Measurements from ENCODE around the gene DSG1. TPM values are rescaled to one million over a fixed set of nuclear protein-coding genes. Genes with fewer than 3 reads are reported as not detected.

DSG1 gene
- total RNA-seq, 3 donors from 2014 or later (not counting 1 experiment from before 2014, with no cell fraction given): not detected

- ATAC-seq: no peak
- H3K27me3 Mint-ChIP-seq (ENCODE audit: low read depth in 2 of 2): no peaks in the 10 kb centered on the region
- TF ChIP-seq CTCF (IDR thresholded peaks at IDR 0.05): no peak
- no peak overlapping the region for H3K27ac Mint-ChIP-seq
- no peak for DNase-seq
- WGBS (ENCODE audit: insufficient coverage): 89% methylated on average over 4 of the region's 5 CpGs
- H3K4me1 Mint-ChIP-seq: no peaks in the 10 kb centered on the region
- H3K4me3 Mint-ChIP-seq: no peak overlapping the region
- H3K27me3 ChIP-seq (ENCODE audit: control insufficient read depth, insufficient read depth, low read length): no peaks in the 10 kb centered on the region
- H3K9me3 ChIP-seq (ENCODE audit: control insufficient read depth, insufficient read depth, low read length): no peaks in the 10 kb centered on the region
- no peaks in the 10 kb centered on the region for H3K36me3 ChIP-seq (ENCODE audit: control insufficient read depth, insufficient read depth, low read length)
- H3K27ac ChIP-seq (ENCODE audit: low read length): no peak overlapping the region
- H3K9me3 Mint-ChIP-seq: peaks cover 0 to 5% of the 10 kb centered on the region in 2 donors
- no peaks in the 10 kb centered on the region for H3K36me3 Mint-ChIP-seq
- no peak overlapping the region for H3K4me3 ChIP-seq (ENCODE audit: low read length)
- intact Hi-C loops (cut with micrococcal nuclease): no loop called here
- no peaks in the 10 kb centered on the region for H3K4me1 ChIP-seq (ENCODE audit: control insufficient read depth, insufficient read depth, low read length)
Observed at GRCh38 chr18:31273812-31274527, 44.0 kb upstream of the DSG1 start.

GRCh38 chr18:31274931-31275330 is 43.0 kb upstream of the DSG1 start:
- DNase-seq (no peak), ATAC-seq (no peak)
- Mint-ChIP-seq H3K27me3 (ENCODE audit: low read depth in 2 of 2) (no peaks in the 10 kb centered on the region), H3K4me3 (no peak overlapping the region), H3K4me1 (no peaks in the 10 kb centered on the region), H3K27ac (no peak overlapping the region), H3K36me3 (no peaks in the 10 kb centered on the region), H3K9me3 (peaks cover 0 to 5% of the 10 kb centered on the region in 2 donors)
- no peaks in the 10 kb centered on the region for H3K36me3 ChIP-seq (ENCODE audit: control insufficient read depth, insufficient read depth, low read length)
- WGBS (ENCODE audit: insufficient coverage): no CpG with 5 or more reads among the region's 2 CpGs
- H3K27me3 ChIP-seq (ENCODE audit: control insufficient read depth, insufficient read depth, low read length): no peaks in the 10 kb centered on the region
- H3K27ac ChIP-seq (ENCODE audit: low read length): no peak overlapping the region
- H3K4me1 ChIP-seq (ENCODE audit: control insufficient read depth, insufficient read depth, low read length): no peaks in the 10 kb centered on the region
- H3K9me3 ChIP-seq (ENCODE audit: control insufficient read depth, insufficient read depth, low read length): no peaks in the 10 kb centered on the region
- intact Hi-C loops (cut with micrococcal nuclease): no loop called here
- no peak overlapping the region for H3K4me3 ChIP-seq (ENCODE audit: low read length)
- no peak for TF ChIP-seq CTCF (IDR thresholded peaks at IDR 0.05)

DNA sequence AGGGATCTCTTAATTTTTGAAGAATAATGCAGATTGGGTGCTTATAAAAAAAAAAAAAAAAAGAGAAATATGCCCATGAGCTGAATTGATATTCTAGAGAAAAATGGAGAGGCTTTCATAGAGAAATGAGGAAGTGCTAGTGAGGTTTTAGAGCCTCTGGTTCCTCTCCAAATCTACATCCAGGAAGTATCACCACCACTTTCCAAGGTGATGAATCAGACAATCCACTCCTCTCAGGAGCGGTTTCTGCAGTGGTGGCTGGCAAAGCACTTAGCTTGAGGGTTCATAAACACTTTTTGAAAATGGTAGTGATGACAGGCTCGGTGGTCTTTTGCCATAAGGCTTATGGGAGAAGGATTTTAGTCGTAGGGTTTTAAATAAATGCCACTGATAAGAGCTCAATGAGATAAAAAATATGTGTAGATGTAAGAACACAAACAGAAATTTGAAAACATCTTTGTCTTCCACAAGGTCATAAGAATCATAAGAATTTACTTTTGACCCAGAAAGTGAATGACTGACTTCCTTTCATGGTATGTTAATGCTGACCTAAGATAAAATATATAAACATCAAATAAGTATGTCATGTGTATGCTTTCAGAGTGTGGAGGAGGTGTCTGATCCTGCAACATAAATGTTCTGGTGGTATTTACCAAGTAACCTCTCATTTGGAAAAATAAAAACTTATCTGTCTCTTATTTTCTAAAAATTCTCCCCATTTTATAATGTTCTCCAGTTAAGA is 42.1 kb upstream of the DSG1 start:
- Histone ChIP-seq H3K9me3 (ENCODE audit: control insufficient read depth, insufficient read depth, low read length) (no peaks in the 10 kb centered on the region), H3K27me3 (ENCODE audit: control insufficient read depth, insufficient read depth, low read length) (no peaks in the 10 kb centered on the region), H3K4me3 (ENCODE audit: low read length) (no peak overlapping the region), H3K36me3 (ENCODE audit: control insufficient read depth, insufficient read depth, low read length) (no peaks in the 10 kb centered on the region), H3K27ac (ENCODE audit: low read length) (no peak overlapping the region), H3K4me1 (ENCODE audit: control insufficient read depth, insufficient read depth, low read length) (no peaks in the 10 kb centered on the region)
- TF ChIP-seq CTCF (IDR thresholded peaks at IDR 0.05): no peak
- ATAC-seq (no peak), DNase-seq (no peak)
- no peak overlapping the region for H3K27ac Mint-ChIP-seq
- H3K27me3 Mint-ChIP-seq (ENCODE audit: low read depth in 2 of 2): no peaks in the 10 kb centered on the region
- peaks cover 0 to 5% of the 10 kb centered on the region in 2 donors for H3K9me3 Mint-ChIP-seq
- no peaks in the 10 kb centered on the region for H3K4me1 Mint-ChIP-seq
- 53% methylated on average over 3 of the region's 3 CpGs for WGBS (ENCODE audit: insufficient coverage)
- H3K36me3 Mint-ChIP-seq: no peaks in the 10 kb centered on the region
- intact Hi-C loops (cut with micrococcal nuclease): no loop called here
- H3K4me3 Mint-ChIP-seq: no peak overlapping the region
